ENCODE results near the gene OR51I1. TPM values are rescaled to one million over a fixed set of nuclear protein-coding genes. Genes with fewer than 3 reads are reported as not detected.

OR51I1 gene
- total and polyA plus RNA-seq, 2 of the 13 experiments (the other 11 are each of a cell fraction or from before 2014, with no cell fraction given), result 0.09 TPM; not detected in 1

- no peak for TF ChIP-seq DMAP1 (CRISPR knock-in tag; IDR thresholded peaks at IDR 0.05)
- TF ChIP-seq PLSCR1 (CRISPR knock-in tag; IDR thresholded peaks at IDR 0.05; ENCODE audit: borderline replicate concordance), result no peak
- DNase-seq (ENCODE audit: low spot score) (no peak), FAIRE-seq (no peak), ATAC-seq (no peak)
- Histone ChIP-seq H3K9ac (ENCODE audit: insufficient read depth, low read depth, low read length) (no peak overlapping the region), H3K4me2 (ENCODE audit: low read depth, low read length) (no peak overlapping the region), H3K79me2 (ENCODE audit: insufficient read depth, low read length) (no peaks in the 10 kb centered on the region), H3K4me1 (ENCODE audit: insufficient read depth, low read length) (no peaks in the 10 kb centered on the region), H3K27ac (ENCODE audit: extremely low read length, insufficient read depth, low read length) (no peak overlapping the region), H2AFZ (ENCODE audit: low read length) (no peak overlapping the region), H3K27me3 (ENCODE audit: control insufficient read depth in 1 of 2, insufficient read depth in 2 of 2, low read length in 2 of 2) (0 out of 5 replicates have a peak, but pooled peaks cover 0 to 2% of the 10 kb centered on the region in 2 experiments), H3K9me3 (ENCODE audit: low read length) (no peaks in the 10 kb centered on the region), H3K4me3 (replicated peaks in 1 of 3; ENCODE audit: insufficient read depth in 1 of 3, low read depth in 2 of 3, low read length in 3 of 3) (no peak overlapping the region), H3K36me3 (replicated peaks in 1 of 2; ENCODE audit: control insufficient read depth in 1 of 2, insufficient read depth in 2 of 2, low read length in 2 of 2) (no peaks in the 10 kb centered on the region), H4K20me1 (ENCODE audit: insufficient read depth, low read length) (no peaks in the 10 kb centered on the region)
- ChIA-PET CTCF (ENCODE audit: low intra/inter-chr PET ratio, low total read pairs) (no interaction called here), POLR2A (no interaction called here)
- in situ Hi-C loops (cut with HindIII; ENCODE audit: extremely low pct_ligation_motif_present, low pct_unique_long_range_greater_than_20kb) (no loop called here), intact Hi-C loops (cut with micrococcal nuclease; ENCODE audit: unreplicated experiment) (no loop called here)
- 3% methylated on average over 3 of the region's 3 CpGs for WGBS (ENCODE audit: low lambda C conversion rate)
- no TSS peak for BruUV-seq (replicated peaks)
These were observed 45.1 kb upstream of the OR51I1 start for GRCh38 chr11:5486421-5486820.

GRCh38 chr11:5486003-5486402 is 44.7 kb upstream of the OR51I1 start:
- Histone ChIP-seq H2AFZ (ENCODE audit: low read length) (no peak overlapping the region), H3K9ac (ENCODE audit: insufficient read depth, low read depth, low read length) (no peak overlapping the region), H3K4me2 (ENCODE audit: low read depth, low read length) (no peak overlapping the region), H3K4me1 (ENCODE audit: insufficient read depth, low read length) (no peaks in the 10 kb centered on the region), H3K27ac (ENCODE audit: extremely low read length, insufficient read depth, low read length) (no peak overlapping the region), H3K27me3 (ENCODE audit: control insufficient read depth in 1 of 2, insufficient read depth in 2 of 2, low read length in 2 of 2) (0 out of 5 replicates have a peak, but pooled peaks cover 0 to 2% of the 10 kb centered on the region in 2 experiments), H3K9me3 (ENCODE audit: low read length) (no peaks in the 10 kb centered on the region), H4K20me1 (ENCODE audit: insufficient read depth, low read length) (no peaks in the 10 kb centered on the region), H3K4me3 (replicated peaks in 1 of 3; ENCODE audit: insufficient read depth in 1 of 3, low read depth in 2 of 3, low read length in 3 of 3) (no peak overlapping the region), H3K79me2 (ENCODE audit: insufficient read depth, low read length) (no peaks in the 10 kb centered on the region), H3K36me3 (replicated peaks in 1 of 2; ENCODE audit: control insufficient read depth in 1 of 2, insufficient read depth in 2 of 2, low read length in 2 of 2) (no peaks in the 10 kb centered on the region)
- FAIRE-seq, result no peak
- intact Hi-C loops (cut with micrococcal nuclease; ENCODE audit: unreplicated experiment), result no loop called here
- in situ Hi-C loops (cut with HindIII; ENCODE audit: extremely low pct_ligation_motif_present, low pct_unique_long_range_greater_than_20kb), result no loop called here
- ChIA-PET CTCF (ENCODE audit: low intra/inter-chr PET ratio, low total read pairs) (no interaction called here), POLR2A (no interaction called here)
- ATAC-seq, result no peak
- 1% methylated on average over 3 of the region's 3 CpGs for WGBS (ENCODE audit: low lambda C conversion rate)
- BruUV-seq (replicated peaks), result no TSS peak
- DNase-seq (ENCODE audit: low spot score), result no peak
- TF ChIP-seq DMAP1 (CRISPR knock-in tag; IDR thresholded peaks at IDR 0.05), result no peak
- no peak for TF ChIP-seq ZNF598 (CRISPR knock-in tag; IDR thresholded peaks at IDR 0.05; ENCODE audit: borderline replicate concordance)
- no peak for TF ChIP-seq TCF7 (IDR thresholded peaks at IDR 0.05; ENCODE audit: low read depth)
- no peak for TF ChIP-seq HNRNPH1 (optimal IDR thresholded peaks at IDR 0.05; ENCODE audit: low read depth, low read length)
- TF ChIP-seq LRRFIP1 (CRISPR knock-in tag; conservative IDR thresholded peaks at IDR 0.05), result no peak
- TF ChIP-seq ZSCAN31 (CRISPR knock-in tag; IDR thresholded peaks at IDR 0.05; ENCODE audit: low read depth), result no peak
- TF ChIP-seq NFATC3 (CRISPR knock-in tag; IDR thresholded peaks at IDR 0.05), result no peak
- TF ChIP-seq ZSCAN25 (CRISPR knock-in tag; IDR thresholded peaks at IDR 0.05), result no peak
- TF ChIP-seq, protein P1, sequence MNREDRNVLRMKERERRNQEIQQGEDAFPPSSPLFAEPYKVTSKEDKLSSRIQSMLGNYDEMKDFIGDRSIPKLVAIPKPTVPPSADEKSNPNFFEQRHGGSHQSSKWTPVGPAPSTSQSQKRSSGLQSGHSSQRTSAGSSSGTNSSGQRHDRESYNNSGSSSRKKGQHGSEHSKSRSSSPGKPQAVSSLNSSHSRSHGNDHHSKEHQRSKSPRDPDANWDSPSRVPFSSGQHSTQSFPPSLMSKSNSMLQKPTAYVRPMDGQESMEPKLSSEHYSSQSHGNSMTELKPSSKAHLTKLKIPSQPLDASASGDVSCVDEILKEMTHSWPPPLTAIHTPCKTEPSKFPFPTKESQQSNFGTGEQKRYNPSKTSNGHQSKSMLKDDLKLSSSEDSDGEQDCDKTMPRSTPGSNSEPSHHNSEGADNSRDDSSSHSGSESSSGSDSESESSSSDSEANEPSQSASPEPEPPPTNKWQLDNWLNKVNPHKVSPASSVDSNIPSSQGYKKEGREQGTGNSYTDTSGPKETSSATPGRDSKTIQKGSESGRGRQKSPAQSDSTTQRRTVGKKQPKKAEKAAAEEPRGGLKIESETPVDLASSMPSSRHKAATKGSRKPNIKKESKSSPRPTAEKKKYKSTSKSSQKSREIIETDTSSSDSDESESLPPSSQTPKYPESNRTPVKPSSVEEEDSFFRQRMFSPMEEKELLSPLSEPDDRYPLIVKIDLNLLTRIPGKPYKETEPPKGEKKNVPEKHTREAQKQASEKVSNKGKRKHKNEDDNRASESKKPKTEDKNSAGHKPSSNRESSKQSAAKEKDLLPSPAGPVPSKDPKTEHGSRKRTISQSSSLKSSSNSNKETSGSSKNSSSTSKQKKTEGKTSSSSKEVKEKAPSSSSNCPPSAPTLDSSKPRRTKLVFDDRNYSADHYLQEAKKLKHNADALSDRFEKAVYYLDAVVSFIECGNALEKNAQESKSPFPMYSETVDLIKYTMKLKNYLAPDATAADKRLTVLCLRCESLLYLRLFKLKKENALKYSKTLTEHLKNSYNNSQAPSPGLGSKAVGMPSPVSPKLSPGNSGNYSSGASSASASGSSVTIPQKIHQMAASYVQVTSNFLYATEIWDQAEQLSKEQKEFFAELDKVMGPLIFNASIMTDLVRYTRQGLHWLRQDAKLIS (CRISPR knock-in tag; IDR thresholded peaks at IDR 0.05), result no peak

Data from HepG2 (cell line).